AG04450 (cell line): Measurements from ENCODE around the gene FNDC4. TPM values are rescaled to one million over a fixed set of nuclear protein-coding genes. Genes with fewer than 3 reads are reported as not detected.

Experiments used
- CTCF ChIA-PET: fragments of 300-600, 350-600 bp; formaldehyde crosslinking; extraction: SDS; loops from one replicate; lab custom pipeline; 2022; ENCODE audit warnings: antibody characterized with exemption, inconsistent platforms; lab: Charles Lee
- POLR2A ChIA-PET: fragments of 350-600 bp; formaldehyde crosslinking; extraction: SDS; loops from one replicate; lab custom pipeline; 2021; ENCODE audit warnings: antibody characterized with exemption, inconsistent platforms; lab: Yijun Ruan, JAX
- DNase-seq: peaks from one replicate; pipeline ENCODE4 v3.0.0-alpha.2; 2011; ENCODE audit warnings: low read depth, low spot score
- H3K27ac ChIP-seq: one replicate; pipeline ENCODE4 v1.5.1; 2012; ENCODE audit warnings: low read depth, low read length, control low read depth
- H3K27me3 ChIP-seq: one replicate; pipeline ENCODE4 v1.6.0; 2012; ENCODE audit warnings: low read length; ENCODE audit not compliant: control insufficient read depth, insufficient read depth
- H3K4me3 ChIP-seq: 2 replicates; pipeline ENCODE4 v1.5.1; 2011; ENCODE audit warnings: mild to moderate bottlenecking, low read depth, low read length, control low read depth
- H3K9me3 ChIP-seq: 2 replicates; pipeline ENCODE4 v1.5.1; 2012; ENCODE audit warnings: low read length; ENCODE audit not compliant: control insufficient read depth, insufficient read depth
- CTCF ChIP-seq: IDR thresholded peaks from 2 replicates; pipeline ENCODE4 v1.5.1; 2011; ENCODE audit warnings: low read depth, low read length, control low read depth, inconsistent platforms
- polyA plus RNA-seq: library from polyadenylated mRNA; depleted of rRNA; stranded (reverse); fragments of >200 nt; gene quantifications from 2 replicates; pipeline ENCODE4 v1.2.3, GENCODE V29; 2011

FNDC4 gene
- polyA plus RNA-seq, 1 experiment, result 12.3 TPM

GRCh38 chr2:27527182-27527581, 32.2 kb upstream of the FNDC4 start:
- Histone ChIP-seq H3K9me3 (no peaks in the 10 kb centered on the region), H3K4me3 (no peak overlapping the region), H3K27ac (no peak overlapping the region), H3K27me3 (peaks cover 7% of the 10 kb centered on the region)
- no peak for TF ChIP-seq CTCF
- ChIA-PET CTCF (interaction anchor here (0.6 kb wide), 1 partner anchor 1474 kb away, joined by 4 read pairs; no protein-coding TSS in a partner anchor), POLR2A (no interaction called here)
- no peak for DNase-seq

- POLR2A ChIA-PET, result no interaction called here
- H3K27ac ChIP-seq, result no peak overlapping the region
- DNase-seq, result no peak
- no peak for TF ChIP-seq CTCF
- CTCF ChIA-PET, result no interaction called here
- H3K9me3 ChIP-seq, result no peaks in the 10 kb centered on the region
- H3K27me3 ChIP-seq, result peaks cover 18% of the 10 kb centered on the region
- no peak overlapping the region for H3K4me3 ChIP-seq
Measured at GRCh38 chr2:27522400-27522945, 27.5 kb upstream of the FNDC4 start.

- no peak for TF ChIP-seq CTCF
- DNase-seq, result no peak
- no peaks in the 10 kb centered on the region for H3K9me3 ChIP-seq
- CTCF ChIA-PET, result interaction anchor here (1.1 kb wide), 1 partner anchor 163 kb away, joined by 4 read pairs; no protein-coding TSS in a partner anchor
- H3K27me3 ChIP-seq, result peaks cover 19% of the 10 kb centered on the region
- H3K27ac ChIP-seq, result no peak overlapping the region
- no peak overlapping the region for H3K4me3 ChIP-seq
- POLR2A ChIA-PET, result no interaction called here
Measured at GRCh38 chr2:27520316-27520715, 25.3 kb upstream of the FNDC4 start.

GRCh38 chr2:27518782-27519113, 23.7 kb upstream of the FNDC4 start:
- DNase-seq, result no peak
- H3K27ac ChIP-seq, result no peak overlapping the region
- ChIA-PET CTCF (no interaction called here), POLR2A (no interaction called here)
- no peaks in the 10 kb centered on the region for H3K9me3 ChIP-seq
- peaks cover 19% of the 10 kb centered on the region for H3K27me3 ChIP-seq
- H3K4me3 ChIP-seq, result no peak overlapping the region
- TF ChIP-seq CTCF, result no peak

- Histone ChIP-seq H3K9me3 (no peaks in the 10 kb centered on the region), H3K27me3 (peaks cover 14% of the 10 kb centered on the region), H3K27ac (no peak overlapping the region), H3K4me3 (no peak overlapping the region)
- ChIA-PET CTCF (no interaction called here), POLR2A (interaction anchor here (0.6 kb wide), 1 partner anchor 138 kb away, joined by 3 read pairs; no protein-coding TSS in a partner anchor)
- no peak for DNase-seq
- no peak for TF ChIP-seq CTCF
Measured at GRCh38 chr2:27518113-27518781, 23.2 kb upstream of the FNDC4 start.
